K562 (cell line): ENCODE measurements around the gene STIM1. TPM values are rescaled to one million over a fixed set of nuclear protein-coding genes. Genes with fewer than 3 reads are reported as not detected.
A peak's percentile ranks its signal among the peaks of the same experiment; 100 is the strongest.

ENCODE experiments used
- FOSL1 ChIP-seq: fragments of 200-800 bp; sonication (Bioruptor generic); conservative IDR thresholded peaks from 2 replicates; pipeline ENCODE4 v1.6.1; 2016; ENCODE audit warnings: missing genetic modification characterization, missing compliant biosample characterization
- KAT7 ChIP-seq: sonication (generic); formaldehyde crosslinking; IDR thresholded peaks from 2 replicates; pipeline ENCODE4 v1.8.0; 2022; ENCODE audit warnings: missing genetic modification reagents, mild to moderate bottlenecking, borderline replicate concordance
- MTA1 ChIP-seq: fragments of 450-650 bp; IDR thresholded peaks from 2 replicates; pipeline ENCODE4 v1.6.1; 2017; ENCODE audit warnings: borderline replicate concordance
- MTF1 ChIP-seq: fragments of 250-450 bp; sonication (Bioruptor Pico); IDR thresholded peaks from 2 replicates; pipeline ENCODE4 v1.9.0; 2021; ENCODE audit warnings: moderate library complexity, mild to moderate bottlenecking, inconsistent platforms, borderline replicate concordance
- SOX6 ChIP-seq: fragments of 450-650 bp; IDR thresholded peaks from 2 replicates; pipeline ENCODE4 v1.6.1; 2014; ENCODE audit warnings: mild to moderate bottlenecking
- TSC22D4 ChIP-seq: fragments of 450-650 bp; IDR thresholded peaks from 2 replicates; pipeline ENCODE4 v1.6.1; 2016; ENCODE audit warnings: missing genetic modification characterization, missing biosample characterization, control low read depth
- ZNF175 ChIP-seq: fragments of 200-800 bp; sonication (Bioruptor generic); IDR thresholded peaks from 2 replicates; pipeline ENCODE4 v1.6.1; 2016; ENCODE audit warnings: low read depth, mild to moderate bottlenecking, missing genetic modification characterization, missing compliant biosample characterization
- ZNF347 ChIP-seq: fragments of 450-650 bp; formaldehyde crosslinking; IDR thresholded peaks from 2 replicates; pipeline ENCODE4 v1.4.0; 2020; ENCODE audit warnings: low read depth, mild to moderate bottlenecking, moderate library complexity
- ZNF766 ChIP-seq: fragments of 200-800 bp; sonication (Bioruptor generic); conservative IDR thresholded peaks from 2 replicates; pipeline ENCODE4 v1.6.1; 2016; ENCODE audit warnings: missing genetic modification characterization, missing compliant biosample characterization
- polyA plus RNA-seq, 8 experiments: library from polyadenylated mRNA; depleted of rRNA in 4 of 8; stranded (reverse) in 5 of 8; unstranded in 3 of 8; fragments of >200 nt; fragmentation: Nextera tagmentation in 2 of 8; fragmentation: Illumina TruSeq in 1 of 8; extraction: Ambion mirVana in 2 of 8; extraction: Trizol in 1 of 8; gene quantifications; 2 replicates each; pipeline versions ENCODE4 v1.2.1 to v1.2.3, GENCODE V29; 2011 to 2014; ENCODE audit warnings: inconsistent platforms in 1 of 8, missing spikeins in 1 of 8
- total RNA-seq, 7 experiments: library from RNA; depleted of rRNA in 6 of 7; stranded (reverse); fragments of >200 nt in 6 of 7; fragmentation: Illumina TruSeq in 2 of 7; extraction: Trizol in 2 of 7; gene quantifications; 2 replicates each; pipeline versions ENCODE4 v1.2.1 to v1.2.3, GENCODE V29; 2011 to 2021; ENCODE audit warnings: low replicate concordance in 1 of 7
- TF ChIP-seq, protein P1 (sequence below): fragments of 450-650 bp; conservative IDR thresholded peaks from 2 replicates; pipeline ENCODE4 v1.6.1; 2016; ENCODE audit warnings: missing genetic modification characterization, low read depth, mild to moderate bottlenecking, control low read depth, missing compliant biosample characterization
- TF ChIP-seq, protein P2 (sequence below): sonication (generic); formaldehyde crosslinking; IDR thresholded peaks from 2 replicates; pipeline ENCODE4 v1.9.0; 2022; ENCODE audit warnings: mild to moderate bottlenecking, missing genetic modification reagents
- TF ChIP-seq, protein P3 (sequence below): fragments of 250-450 bp; sonication (Bioruptor Pico); IDR thresholded peaks from 2 replicates; pipeline ENCODE4 v1.6.1; 2021; ENCODE audit warnings: mild to moderate bottlenecking
- TF ChIP-seq, protein P4 (sequence below), 3 experiments: fragments of 200-800 bp in 1 of 3; sonication (Bioruptor generic) in 1 of 3; sonication (generic) in 1 of 3; formaldehyde crosslinking in 1 of 3; IDR thresholded peaks; 2 replicates each; pipeline versions ENCODE4 v1.6.1 to v1.8.0; 2016 to 2022; ENCODE audit warnings: mild to moderate bottlenecking in 2 of 3, missing compliant biosample characterization in 2 of 3, missing genetic modification characterization in 2 of 3, missing genetic modification reagents in 1 of 3
- TF ChIP-seq, protein P5 (sequence below): fragments of 200-800 bp; sonication (Bioruptor generic); IDR thresholded peaks from 2 replicates; pipeline ENCODE4 v1.6.1; 2016; ENCODE audit warnings: missing genetic modification characterization, missing compliant biosample characterization
- TF ChIP-seq, protein P6 (sequence below): fragments of 250-450 bp; sonication (Bioruptor Pico); IDR thresholded peaks from 2 replicates; pipeline ENCODE4 v1.5.0; 2020; ENCODE audit warnings: mild to moderate bottlenecking

STIM1 gene
- total and polyA plus RNA-seq, 9 of the 15 experiments (the other 6 are each of a cell fraction or from before 2014, with no cell fraction given) = 7.7 to 50.5 (median 22.5) TPM

DNA sequence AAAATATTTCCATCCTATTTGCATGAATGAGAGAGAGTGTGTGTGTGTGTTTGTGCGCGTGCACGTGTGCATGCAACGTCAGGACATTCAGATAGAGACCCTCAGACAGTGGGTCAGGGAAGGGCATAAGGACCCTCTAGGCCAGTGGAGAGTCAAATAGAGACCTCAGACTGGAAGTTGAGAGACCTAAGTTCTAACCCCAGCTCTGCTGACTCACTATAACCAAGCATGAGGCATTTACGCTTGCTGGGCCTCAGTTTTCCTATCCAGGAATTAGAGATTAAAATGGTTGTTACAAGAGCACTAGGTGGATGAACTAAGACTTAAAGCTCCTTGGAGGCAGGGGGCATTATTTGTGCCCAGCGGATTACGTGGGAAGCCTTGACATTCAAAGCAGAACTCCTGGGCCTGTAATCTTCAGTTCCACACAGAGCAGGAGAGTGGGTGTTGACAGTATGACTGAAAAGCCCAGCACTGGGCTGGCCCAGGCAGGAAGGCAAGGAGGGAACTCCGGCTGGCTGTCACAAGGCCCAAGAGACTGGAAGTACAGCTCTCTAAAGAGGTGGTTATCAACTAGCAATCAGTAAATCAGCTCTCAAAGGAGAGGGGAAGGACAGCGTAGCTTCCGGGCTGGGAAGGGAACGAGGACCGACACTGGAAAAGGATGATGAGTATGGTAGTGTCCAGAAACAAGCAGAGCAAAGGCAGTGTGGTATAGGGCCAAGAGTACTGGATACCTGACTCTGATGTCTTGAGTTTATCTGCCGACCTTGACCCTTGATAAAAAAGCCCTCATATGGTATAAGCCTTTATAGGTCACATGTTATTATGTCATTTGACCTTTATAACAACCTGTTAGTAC is 23.9 kb upstream of the STIM1 start (continued):
- TF ChIP-seq, protein P1, sequence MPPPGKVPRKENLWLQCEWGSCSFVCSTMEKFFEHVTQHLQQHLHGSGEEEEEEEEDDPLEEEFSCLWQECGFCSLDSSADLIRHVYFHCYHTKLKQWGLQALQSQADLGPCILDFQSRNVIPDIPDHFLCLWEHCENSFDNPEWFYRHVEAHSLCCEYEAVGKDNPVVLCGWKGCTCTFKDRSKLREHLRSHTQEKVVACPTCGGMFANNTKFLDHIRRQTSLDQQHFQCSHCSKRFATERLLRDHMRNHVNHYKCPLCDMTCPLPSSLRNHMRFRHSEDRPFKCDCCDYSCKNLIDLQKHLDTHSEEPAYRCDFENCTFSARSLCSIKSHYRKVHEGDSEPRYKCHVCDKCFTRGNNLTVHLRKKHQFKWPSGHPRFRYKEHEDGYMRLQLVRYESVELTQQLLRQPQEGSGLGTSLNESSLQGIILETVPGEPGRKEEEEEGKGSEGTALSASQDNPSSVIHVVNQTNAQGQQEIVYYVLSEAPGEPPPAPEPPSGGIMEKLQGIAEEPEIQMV (tag) = 0 out of 2 replicates have a peak, but pooled peaks have one; percentile 6
- no peak for TF ChIP-seq TSC22D4 (tag)
- TF ChIP-seq SOX6 = peak; percentile 66; the same call in 1 of the 2 replicates
- TF ChIP-seq, protein P2, sequence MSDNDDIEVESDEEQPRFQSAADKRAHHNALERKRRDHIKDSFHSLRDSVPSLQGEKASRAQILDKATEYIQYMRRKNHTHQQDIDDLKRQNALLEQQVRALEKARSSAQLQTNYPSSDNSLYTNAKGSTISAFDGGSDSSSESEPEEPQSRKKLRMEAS (CRISPR knock-in tag) = peak; percentile 36
- TF ChIP-seq KAT7 = no peak
- TF ChIP-seq, protein P3, sequence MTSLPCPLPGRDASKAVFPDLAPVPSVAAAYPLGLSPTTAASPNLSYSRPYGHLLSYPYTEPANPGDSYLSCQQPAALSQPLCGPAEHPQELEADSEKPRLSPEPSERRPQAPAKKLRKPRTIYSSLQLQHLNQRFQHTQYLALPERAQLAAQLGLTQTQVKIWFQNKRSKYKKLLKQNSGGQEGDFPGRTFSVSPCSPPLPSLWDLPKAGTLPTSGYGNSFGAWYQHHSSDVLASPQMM (CRISPR knock-in tag) = no peak
- TF ChIP-seq, protein P4, sequence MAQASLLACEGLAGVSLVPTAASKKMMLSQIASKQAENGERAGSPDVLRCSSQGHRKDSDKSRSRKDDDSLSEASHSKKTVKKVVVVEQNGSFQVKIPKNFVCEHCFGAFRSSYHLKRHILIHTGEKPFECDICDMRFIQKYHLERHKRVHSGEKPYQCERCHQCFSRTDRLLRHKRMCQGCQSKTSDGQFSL (CRISPR knock-in tag; IDR thresholded peaks at IDR 0.05) = no peak
- TF ChIP-seq, protein P4 (tag; IDR thresholded peaks at IDR 0.05) = no peak
- TF ChIP-seq MTF1 (CRISPR knock-in tag) = no peak
- TF ChIP-seq, protein P5, sequence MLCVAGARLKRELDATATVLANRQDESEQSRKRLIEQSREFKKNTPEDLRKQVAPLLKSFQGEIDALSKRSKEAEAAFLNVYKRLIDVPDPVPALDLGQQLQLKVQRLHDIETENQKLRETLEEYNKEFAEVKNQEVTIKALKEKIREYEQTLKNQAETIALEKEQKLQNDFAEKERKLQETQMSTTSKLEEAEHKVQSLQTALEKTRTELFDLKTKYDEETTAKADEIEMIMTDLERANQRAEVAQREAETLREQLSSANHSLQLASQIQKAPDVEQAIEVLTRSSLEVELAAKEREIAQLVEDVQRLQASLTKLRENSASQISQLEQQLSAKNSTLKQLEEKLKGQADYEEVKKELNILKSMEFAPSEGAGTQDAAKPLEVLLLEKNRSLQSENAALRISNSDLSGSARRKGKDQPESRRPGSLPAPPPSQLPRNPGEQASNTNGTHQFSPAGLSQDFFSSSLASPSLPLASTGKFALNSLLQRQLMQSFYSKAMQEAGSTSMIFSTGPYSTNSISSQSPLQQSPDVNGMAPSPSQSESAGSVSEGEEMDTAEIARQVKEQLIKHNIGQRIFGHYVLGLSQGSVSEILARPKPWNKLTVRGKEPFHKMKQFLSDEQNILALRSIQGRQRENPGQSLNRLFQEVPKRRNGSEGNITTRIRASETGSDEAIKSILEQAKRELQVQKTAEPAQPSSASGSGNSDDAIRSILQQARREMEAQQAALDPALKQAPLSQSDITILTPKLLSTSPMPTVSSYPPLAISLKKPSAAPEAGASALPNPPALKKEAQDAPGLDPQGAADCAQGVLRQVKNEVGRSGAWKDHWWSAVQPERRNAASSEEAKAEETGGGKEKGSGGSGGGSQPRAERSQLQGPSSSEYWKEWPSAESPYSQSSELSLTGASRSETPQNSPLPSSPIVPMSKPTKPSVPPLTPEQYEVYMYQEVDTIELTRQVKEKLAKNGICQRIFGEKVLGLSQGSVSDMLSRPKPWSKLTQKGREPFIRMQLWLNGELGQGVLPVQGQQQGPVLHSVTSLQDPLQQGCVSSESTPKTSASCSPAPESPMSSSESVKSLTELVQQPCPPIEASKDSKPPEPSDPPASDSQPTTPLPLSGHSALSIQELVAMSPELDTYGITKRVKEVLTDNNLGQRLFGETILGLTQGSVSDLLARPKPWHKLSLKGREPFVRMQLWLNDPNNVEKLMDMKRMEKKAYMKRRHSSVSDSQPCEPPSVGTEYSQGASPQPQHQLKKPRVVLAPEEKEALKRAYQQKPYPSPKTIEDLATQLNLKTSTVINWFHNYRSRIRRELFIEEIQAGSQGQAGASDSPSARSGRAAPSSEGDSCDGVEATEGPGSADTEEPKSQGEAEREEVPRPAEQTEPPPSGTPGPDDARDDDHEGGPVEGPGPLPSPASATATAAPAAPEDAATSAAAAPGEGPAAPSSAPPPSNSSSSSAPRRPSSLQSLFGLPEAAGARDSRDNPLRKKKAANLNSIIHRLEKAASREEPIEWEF (CRISPR knock-in tag) = no peak
- no peak for TF ChIP-seq FOSL1
- TF ChIP-seq, protein P6, sequence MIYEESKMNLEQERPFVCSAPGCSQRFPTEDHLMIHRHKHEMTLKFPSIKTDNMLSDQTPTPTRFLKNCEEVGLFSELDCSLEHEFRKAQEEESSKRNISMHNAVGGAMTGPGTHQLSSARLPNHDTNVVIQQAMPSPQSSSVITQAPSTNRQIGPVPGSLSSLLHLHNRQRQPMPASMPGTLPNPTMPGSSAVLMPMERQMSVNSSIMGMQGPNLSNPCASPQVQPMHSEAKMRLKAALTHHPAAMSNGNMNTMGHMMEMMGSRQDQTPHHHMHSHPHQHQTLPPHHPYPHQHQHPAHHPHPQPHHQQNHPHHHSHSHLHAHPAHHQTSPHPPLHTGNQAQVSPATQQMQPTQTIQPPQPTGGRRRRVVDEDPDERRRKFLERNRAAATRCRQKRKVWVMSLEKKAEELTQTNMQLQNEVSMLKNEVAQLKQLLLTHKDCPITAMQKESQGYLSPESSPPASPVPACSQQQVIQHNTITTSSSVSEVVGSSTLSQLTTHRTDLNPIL (CRISPR knock-in tag) = no peak
- TF ChIP-seq ZNF347 (CRISPR knock-in tag) = no peak
- TF ChIP-seq ZNF766 (CRISPR knock-in tag) = no peak
- TF ChIP-seq ZNF175 (CRISPR knock-in tag) = peak; percentile 78
- peak; percentile 21; the same call in 1 of the 2 replicates for TF ChIP-seq MTA1
